GF-D8 (cell line): ENCODE data around the gene EPHA1.
A peak's percentile ranks its signal among the peaks of the same experiment; 100 is the strongest.
"Not testable (repeated sequence)": the region's sequence is repeated elsewhere in the genome, so short reads cannot be mapped to it uniquely, and the experiment has no call there.

Source experiments
- DNase-seq: peaks from one replicate; lab custom pipeline; 2025; lab: John Stamatoyannopoulos, UW

Gene EPHA1

GRCh38 chr7:143429770-143430698 is 21.4 kb upstream of the EPHA1 start:
- no peak for DNase-seq

GRCh38 chr7:143426479-143427142 is 18.0 kb upstream of the EPHA1 start:
- DNase-seq: no peak

- DNase-seq: not testable (repeated sequence)
These were observed 15.8 kb upstream of the EPHA1 start for GRCh38 chr7:143424476-143424875.

- no peak for DNase-seq
These were observed 13.4 kb upstream of the EPHA1 start for GRCh38 chr7:143422033-143422432.

- not testable (repeated sequence) for DNase-seq
These were observed 12.0 kb upstream of the EPHA1 start for GRCh38 chr7:143420624-143421023.

- DNase-seq: no peak
These were observed 11.2 kb upstream of the EPHA1 start for GRCh38 chr7:143419880-143420279.

- no peak for DNase-seq
These were observed 10.2 kb upstream of the EPHA1 start for GRCh38 chr7:143418681-143419458.

- DNase-seq: no peak
These were observed 9.2 kb upstream of the EPHA1 start for GRCh38 chr7:143417734-143418383.

- peak; percentile 22 for DNase-seq
These were observed 8.0 kb upstream of the EPHA1 start for GRCh38 chr7:143416565-143417149.

- DNase-seq: no peak
These were observed 7.2 kb upstream of the EPHA1 start for GRCh38 chr7:143415742-143416397.

- DNase-seq: not testable (repeated sequence)
These were observed 6.6 kb upstream of the EPHA1 start for GRCh38 chr7:143415209-143415608.

- DNase-seq: no peak
These were observed 4.5 kb upstream of the EPHA1 start for GRCh38 chr7:143413123-143413522.

GRCh38 chr7:143411976-143412708 is 3.5 kb upstream of the EPHA1 start:
- DNase-seq: peak; percentile 24

GRCh38 chr7:143410521-143411004 is 1.9 kb upstream of the EPHA1 start:
- DNase-seq: peak; percentile 95

- DNase-seq: no peak
These were observed 387 bp downstream of the EPHA1 start for GRCh38 chr7:143408252-143408685.

GRCh38 chr7:143407287-143408251 is 1.1 kb downstream of the EPHA1 start:
- peak; percentile 24 for DNase-seq

- no peak for DNase-seq
These were observed 2.7 kb downstream of the EPHA1 start for GRCh38 chr7:143406002-143406357.

GRCh38 chr7:143405173-143406001 is 3.3 kb downstream of the EPHA1 start:
- no peak for DNase-seq
